ENCODE measurements around the gene JARID2. TPM values are rescaled to one million over a fixed set of nuclear protein-coding genes. Genes with fewer than 3 reads are reported as not detected.

Gene JARID2
- total RNA-seq, 2 donors from 2014 or later = 9.1 to 10.7 TPM

GRCh38 chr6:15341311-15342001, 95.6 kb downstream of the JARID2 start:
- Histone ChIP-seq H3K4me1 (no peaks in the 10 kb centered on the region), H3K9me3 (no peaks in the 10 kb centered on the region), H3K27me3 (no peaks in the 10 kb centered on the region), H3K36me3 (no peaks in the 10 kb centered on the region), H3K9ac (ENCODE audit: low read depth in 2 of 2, low read length in 2 of 2) (no peak overlapping the region), H3K27ac (no peak overlapping the region), H3K4me3 (no peak overlapping the region)
- intact Hi-C loops (cut with DNase I) = no loop called here
- DNase-seq = no peak
- TF ChIP-seq CTCF (IDR thresholded peaks at IDR 0.05) = no peak

GRCh38 chr6:15342114-15342513, 96.2 kb downstream of the JARID2 start:
- no peak for TF ChIP-seq CTCF (IDR thresholded peaks at IDR 0.05)
- no peaks in the 10 kb centered on the region for H3K9me3 ChIP-seq
- no peak for DNase-seq
- no peak overlapping the region for H3K27ac ChIP-seq
- H3K4me3 ChIP-seq = no peak overlapping the region
- intact Hi-C loops (cut with DNase I) = no loop called here
- no peaks in the 10 kb centered on the region for H3K4me1 ChIP-seq
- no peak overlapping the region for H3K9ac ChIP-seq (ENCODE audit: low read depth in 2 of 2, low read length in 2 of 2)
- no peaks in the 10 kb centered on the region for H3K36me3 ChIP-seq
- no peaks in the 10 kb centered on the region for H3K27me3 ChIP-seq

- no peak overlapping the region for H3K27ac ChIP-seq
- intact Hi-C loops (cut with DNase I) = no loop called here
- H3K4me3 ChIP-seq = no peak overlapping the region
- no peaks in the 10 kb centered on the region for H3K4me1 ChIP-seq
- DNase-seq = no peak
- H3K9me3 ChIP-seq = no peaks in the 10 kb centered on the region
- no peaks in the 10 kb centered on the region for H3K27me3 ChIP-seq
- no peak overlapping the region for H3K9ac ChIP-seq (ENCODE audit: low read depth in 2 of 2, low read length in 2 of 2)
- TF ChIP-seq CTCF (IDR thresholded peaks at IDR 0.05) = no peak
- H3K36me3 ChIP-seq = no peaks in the 10 kb centered on the region
Observed at GRCh38 chr6:15343490-15344191, 97.8 kb downstream of the JARID2 start.

- Histone ChIP-seq H3K4me1 (no peaks in the 10 kb centered on the region), H3K27ac (no peak overlapping the region), H3K9me3 (no peaks in the 10 kb centered on the region), H3K27me3 (no peaks in the 10 kb centered on the region), H3K36me3 (no peaks in the 10 kb centered on the region), H3K4me3 (no peak overlapping the region), H3K9ac (ENCODE audit: low read depth in 2 of 2, low read length in 2 of 2) (no peak overlapping the region)
- intact Hi-C loops (cut with DNase I) = no loop called here
- no peak for DNase-seq
- no peak for TF ChIP-seq CTCF (IDR thresholded peaks at IDR 0.05)
Observed at GRCh38 chr6:15344192-15344519, 98.3 kb downstream of the JARID2 start.

- no peak overlapping the region for H3K9ac ChIP-seq (ENCODE audit: low read depth in 2 of 2, low read length in 2 of 2)
- no peak for TF ChIP-seq CTCF (IDR thresholded peaks at IDR 0.05)
- H3K36me3 ChIP-seq = no peaks in the 10 kb centered on the region
- no peaks in the 10 kb centered on the region for H3K4me1 ChIP-seq
- intact Hi-C loops (cut with DNase I) = no loop called here
- no peak overlapping the region for H3K27ac ChIP-seq
- no peaks in the 10 kb centered on the region for H3K27me3 ChIP-seq
- no peaks in the 10 kb centered on the region for H3K9me3 ChIP-seq
- DNase-seq = no peak
- no peak overlapping the region for H3K4me3 ChIP-seq
Observed at GRCh38 chr6:15344831-15345230, 99.0 kb downstream of the JARID2 start.

All from colonic mucosa (tissue), 4 donors.